NCI-H1417 treated with DMSO at 0.1 percent for 48 hours (cell line): ENCODE results near the gene PDLIM7.

ENCODE experiments used
- DNase-seq: peaks from one replicate; lab custom pipeline; 2025; lab: John Stamatoyannopoulos, UW

Gene PDLIM7

DNA sequence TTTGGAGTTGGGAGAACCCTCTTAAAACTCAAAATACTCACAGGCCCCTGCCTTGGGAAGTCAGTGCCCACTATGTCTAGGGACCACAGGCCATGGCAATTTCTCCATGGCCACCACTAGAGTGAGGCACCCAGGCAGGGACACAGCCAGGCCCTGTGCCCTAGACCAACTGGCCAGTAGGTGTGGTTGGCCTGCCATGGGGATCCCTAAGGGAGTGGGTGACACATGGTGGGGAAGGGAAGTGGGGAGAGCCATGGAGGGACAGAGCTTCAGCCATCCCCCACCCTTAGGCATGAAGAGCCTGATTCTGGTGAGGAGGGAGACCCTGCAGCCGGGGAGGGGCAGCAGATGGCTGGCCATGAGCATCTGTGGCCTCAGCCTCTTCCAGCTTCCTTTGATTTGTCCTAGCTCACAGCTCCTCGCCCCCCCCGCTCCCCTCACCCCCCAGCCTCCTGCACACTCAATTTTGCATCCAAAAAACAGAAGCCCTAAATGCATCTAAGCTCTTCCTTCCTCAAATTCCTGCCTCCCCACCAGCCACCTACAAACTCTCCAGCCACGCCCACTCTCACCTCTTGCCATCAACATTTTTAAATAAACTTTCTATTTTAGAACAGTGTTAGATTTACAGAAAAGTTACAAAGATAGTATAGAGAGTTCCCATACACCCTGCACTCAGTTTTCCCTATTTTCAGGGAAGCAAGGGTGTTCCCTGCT is 22.4 kb downstream of the PDLIM7 start:
- DNase-seq = no peak

DNA sequence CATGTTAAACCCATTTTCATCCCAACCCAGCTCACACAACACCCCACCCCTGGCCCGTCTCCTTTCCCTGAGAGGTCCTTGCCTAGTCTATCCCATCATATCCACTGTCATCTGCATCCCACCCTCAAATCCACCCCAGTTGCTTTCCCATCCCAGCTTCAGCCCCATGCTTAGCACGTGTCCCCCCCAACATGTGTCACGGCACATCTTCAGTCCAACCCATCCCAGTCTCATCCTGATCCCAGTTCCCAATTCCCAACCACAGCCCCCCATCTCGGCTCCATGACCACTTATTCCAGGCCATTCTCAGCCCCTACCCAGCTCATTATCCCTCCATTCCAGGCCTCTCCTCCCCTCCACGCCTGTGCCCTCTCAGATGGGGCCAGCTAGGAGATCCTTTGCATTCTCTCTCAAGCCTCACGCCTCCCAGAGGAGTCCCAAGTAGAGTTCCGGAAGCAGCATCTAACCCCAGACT is 23.4 kb downstream of the PDLIM7 start:
- no peak for DNase-seq

DNA sequence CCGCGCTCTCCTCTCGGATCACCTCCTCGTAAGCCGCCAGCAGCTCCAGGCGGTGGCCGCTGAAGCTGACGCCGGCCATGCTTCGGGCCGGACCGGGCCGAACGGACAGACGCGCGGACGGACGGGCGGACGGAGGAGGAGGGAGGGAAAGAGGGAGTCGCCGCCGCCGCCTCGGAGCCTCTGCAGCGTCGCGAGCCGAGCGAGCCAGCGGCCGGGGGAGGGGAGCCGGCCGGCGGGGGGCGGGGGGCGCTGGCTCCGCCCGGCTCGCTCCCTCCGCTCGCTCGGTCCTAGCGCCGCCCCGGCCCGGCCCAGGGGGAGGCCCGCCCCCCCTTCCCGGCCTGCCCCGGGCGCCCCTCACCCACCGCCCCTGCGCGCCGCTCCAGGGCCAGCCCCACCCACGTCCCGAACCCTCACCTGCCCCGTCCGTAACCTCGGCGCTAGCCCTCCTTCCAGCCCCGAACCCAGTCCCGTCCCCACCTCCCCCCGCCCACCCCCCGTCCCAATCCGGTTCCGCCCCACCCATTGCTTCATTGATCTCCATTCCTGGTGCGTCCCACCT is 23.9 kb downstream of the PDLIM7 start, which contains the start of gene DBN1:
TSS of gene DBN1 (minus strand) at position 192 of the 559 bp plus-strand sequence. CDS start at position 79, 113 bp downstream.
- no peak for DNase-seq

DNA sequence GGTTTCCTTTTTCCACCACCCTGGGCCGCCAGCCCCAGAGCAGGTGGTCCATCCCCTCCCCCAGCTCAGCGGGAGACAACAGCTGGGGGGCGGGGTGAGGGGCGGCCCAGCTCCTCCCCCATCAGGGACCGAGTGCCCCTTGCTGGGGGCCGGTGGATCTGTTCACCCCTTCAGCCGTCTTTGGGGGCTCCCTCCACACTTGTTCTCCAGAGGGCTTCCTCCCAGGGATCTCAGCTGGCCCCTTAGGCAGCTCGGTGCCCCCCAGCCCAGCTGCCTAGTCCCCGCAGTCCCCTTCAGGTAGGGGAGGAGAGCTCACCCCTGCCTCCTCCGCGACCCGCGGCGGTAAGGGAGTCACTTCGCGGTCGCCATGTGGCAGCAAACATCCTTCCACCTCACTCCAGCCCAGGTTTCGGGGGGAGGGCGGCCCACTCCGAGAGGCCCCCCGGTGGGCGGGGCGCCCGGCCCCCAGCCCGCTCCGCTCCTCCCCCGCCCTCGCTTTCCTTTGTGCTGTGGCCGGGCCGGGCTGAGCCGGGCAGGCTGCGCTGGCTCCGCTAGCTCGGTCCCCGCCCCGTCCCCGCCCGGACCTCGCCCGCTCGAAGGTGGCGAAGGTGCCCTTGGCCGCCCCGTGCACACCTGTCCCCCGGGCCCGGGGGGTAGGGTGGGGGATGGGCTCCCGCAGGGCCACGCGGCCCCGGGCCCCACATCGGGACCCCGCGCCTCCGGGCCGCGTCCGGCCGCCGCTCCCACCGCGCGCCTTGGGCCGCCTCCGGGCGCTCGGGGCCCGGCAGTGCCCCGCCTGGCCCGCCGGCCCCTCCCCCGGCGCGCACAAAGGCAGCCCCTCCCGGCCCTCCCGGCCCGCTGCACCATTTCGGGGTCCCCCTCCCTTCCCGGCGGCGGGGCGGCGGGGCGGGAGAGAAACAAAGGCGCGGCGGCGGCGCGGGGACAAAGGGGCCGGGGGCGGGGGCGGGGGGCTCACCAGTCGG is 24.7 kb downstream of the PDLIM7 start:
- no peak for DNase-seq

DNA sequence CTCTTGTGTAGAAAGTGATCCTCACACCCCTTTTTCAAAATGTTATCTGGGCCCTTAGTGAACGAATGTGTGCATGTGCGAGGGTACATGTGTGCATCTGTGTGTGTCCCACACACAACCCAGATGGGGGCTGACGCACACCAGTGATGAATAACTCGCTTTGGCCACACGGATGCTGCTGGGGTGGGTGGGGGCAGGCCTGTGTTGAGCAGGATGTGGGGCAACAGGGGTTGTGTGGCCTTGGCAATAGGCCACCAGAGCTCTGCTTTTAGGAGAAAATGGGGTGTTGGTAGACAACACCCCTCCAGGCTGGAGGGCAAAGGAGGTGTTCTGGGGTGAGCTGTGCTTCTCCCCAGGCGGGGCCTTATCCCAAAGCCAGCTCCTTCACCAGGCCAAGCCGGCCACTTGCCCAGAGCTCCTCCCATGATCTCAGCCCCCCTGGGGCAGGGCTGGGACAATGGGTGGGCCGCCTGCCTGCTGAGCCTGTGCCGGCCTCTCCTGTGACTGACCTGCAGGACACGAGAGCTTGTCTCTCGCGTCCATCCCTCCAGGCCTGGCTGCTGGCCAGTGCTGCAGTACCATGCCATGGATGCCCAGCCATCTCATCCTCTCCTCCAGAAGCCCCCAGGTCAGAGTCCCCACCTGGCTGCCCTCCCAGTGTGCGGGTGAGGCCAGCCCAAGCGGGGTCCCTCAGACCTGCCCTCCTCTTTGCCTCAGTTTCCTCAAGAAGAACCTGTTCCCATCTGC is 25.6 kb downstream of the PDLIM7 start:
- no peak for DNase-seq

DNA sequence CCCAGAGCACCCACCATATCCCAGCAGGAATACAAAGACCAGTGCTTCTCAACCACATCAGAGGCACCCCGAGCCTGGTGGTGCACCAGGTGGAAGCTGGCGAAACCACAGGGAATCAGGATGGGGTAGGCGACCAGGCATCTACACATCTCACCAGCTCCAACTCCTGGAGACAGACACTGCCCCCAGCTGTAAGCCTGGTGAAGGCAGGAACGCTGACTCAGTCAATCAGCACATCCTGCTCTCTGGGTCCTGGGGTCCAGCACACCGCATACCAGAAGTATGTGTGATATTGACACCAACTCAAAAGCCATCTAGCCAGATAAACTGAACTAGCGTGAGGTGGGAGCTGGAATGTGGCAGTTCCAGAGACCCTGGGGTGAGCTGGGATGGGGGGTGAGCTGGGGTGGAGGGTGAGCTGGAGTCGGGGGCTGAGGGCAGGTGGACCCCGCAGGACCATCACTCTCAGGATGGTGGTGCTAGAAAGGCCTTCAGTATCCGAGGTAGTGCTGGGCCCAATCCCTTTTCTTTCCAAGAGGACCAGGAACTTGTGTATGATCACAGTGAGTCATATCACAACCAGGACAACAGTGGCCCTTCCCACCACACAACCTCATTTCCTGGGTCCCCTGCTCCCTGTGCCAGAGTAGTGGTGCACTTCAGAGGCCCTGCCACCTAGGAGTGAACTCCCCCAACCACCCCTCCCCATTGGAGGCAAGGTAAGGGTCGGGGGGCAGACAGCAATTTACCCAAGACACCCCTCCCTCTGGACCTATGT is 26.5 kb downstream of the PDLIM7 start:
- no peak for DNase-seq

DNA sequence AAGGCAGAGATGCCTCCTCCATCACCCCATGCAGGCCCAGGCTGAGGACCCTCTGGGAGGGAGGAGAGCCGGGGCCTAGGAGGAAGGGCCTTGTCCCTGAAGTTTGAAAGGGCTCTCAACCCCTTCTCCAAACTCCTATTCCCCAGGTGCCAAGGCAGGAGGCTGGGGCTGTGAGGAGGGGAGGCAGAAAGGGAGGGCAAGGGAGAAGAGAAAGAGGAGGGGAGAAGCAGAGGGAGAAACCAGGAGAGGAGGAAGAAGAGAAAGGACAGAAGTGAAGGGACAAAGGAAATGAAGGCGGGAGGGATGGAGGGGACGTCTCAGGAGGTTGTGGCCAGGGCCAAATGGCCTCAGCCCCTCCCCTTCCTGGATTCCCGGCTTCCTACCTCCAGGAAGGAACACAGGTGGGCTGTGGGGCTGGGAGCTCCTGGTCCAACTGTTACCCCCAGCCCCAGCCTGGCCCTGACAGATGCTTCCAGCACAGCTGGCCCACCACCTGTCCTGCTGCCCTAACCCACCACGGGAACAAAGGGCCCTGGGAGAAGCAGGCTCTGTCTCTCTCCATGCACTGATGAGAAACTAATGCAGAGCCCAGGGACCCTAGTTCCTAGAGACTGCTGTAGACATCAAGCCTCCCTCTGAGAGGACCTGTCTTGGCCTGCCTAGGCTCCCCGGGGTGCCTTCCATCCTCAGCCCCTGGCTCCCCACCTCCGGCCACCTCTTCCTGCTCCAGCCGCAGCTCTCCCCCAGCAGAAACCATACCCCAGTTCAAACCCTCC is 27.5 kb downstream of the PDLIM7 start:
- no peak for DNase-seq

DNA sequence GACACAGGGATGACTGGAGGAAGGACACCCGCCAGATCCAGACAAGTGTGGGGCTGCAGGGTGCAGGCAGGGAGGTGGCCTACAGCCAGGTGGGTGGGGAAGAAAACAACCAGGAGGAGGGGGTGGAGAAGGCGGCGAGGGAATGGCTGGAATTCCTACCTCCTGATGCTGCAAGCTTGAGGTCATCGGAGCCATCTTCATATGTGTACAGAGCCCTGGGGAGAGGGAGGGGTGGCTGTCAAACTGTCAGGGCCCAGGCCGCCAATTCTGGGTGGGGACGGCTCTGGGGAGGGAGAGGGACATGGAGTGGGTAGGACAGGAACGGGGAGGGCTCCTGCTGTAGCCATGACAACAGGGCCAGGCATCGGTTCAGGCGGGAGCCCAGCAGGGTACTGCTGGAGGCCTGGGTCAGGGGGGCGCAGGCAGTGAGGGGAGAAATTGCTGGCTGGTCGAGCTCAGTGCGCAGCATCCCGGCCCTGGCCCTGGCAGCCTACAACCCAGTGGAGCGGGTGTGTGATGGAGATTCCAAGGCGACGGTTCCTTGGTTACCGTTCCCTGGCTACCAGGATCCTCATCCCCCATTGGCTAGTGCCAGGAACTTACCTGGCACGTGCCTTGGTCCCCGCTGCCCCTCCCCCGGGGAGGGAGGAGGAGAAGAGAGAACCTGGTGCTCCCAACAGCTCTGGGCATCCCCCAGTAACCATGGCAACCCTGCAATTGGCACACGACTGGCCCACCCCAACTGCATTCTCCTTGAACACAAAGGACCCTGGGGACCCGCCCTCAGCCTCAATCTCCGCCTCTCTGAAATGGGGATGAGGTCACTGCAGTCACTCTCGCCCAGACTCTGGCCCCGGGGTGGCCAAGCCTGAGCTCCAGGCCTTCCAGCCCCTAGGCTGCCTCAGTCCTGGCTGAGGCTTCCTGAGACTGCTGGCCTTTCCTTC is 28.4 kb downstream of the PDLIM7 start:
- DNase-seq = no peak

DNA sequence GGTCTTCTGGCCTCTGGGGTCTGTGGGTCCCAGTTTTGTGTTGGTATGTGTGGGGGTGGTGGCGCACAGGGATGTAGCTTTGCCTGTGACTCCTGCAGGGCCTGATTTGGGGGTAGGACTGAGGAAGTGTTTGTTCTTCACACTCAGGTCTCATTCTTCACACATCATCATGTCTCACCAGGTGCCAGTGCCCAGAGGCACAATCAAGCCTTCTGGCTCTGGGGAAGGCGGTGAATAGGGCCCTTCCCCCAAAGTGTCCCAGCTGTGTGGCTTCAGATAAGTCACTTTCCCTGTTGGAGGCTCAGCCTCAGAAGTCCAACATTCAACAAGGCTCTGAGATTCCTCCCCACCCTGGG is 29.1 kb downstream of the PDLIM7 start:
- DNase-seq = no peak

DNA sequence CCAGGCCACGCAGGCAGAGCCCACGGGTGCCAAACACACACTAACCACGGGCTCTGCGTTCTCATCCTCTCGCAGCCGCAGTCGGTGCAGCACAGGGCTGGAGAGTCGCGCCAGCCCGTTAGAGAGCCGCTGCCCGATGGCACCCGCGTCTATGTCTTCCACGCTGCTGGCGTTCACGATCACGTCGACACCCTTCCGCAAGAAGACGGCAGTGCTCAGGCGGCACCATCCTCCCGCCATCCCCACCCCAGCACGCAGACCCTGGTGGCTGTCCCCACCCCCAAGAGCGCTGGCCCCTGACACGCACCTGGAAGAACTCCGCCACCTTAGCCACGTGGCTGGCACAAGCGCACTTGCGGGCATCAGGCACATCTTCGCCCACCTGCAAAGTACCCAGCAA is 30.0 kb downstream of the PDLIM7 start:
- no peak for DNase-seq

DNA sequence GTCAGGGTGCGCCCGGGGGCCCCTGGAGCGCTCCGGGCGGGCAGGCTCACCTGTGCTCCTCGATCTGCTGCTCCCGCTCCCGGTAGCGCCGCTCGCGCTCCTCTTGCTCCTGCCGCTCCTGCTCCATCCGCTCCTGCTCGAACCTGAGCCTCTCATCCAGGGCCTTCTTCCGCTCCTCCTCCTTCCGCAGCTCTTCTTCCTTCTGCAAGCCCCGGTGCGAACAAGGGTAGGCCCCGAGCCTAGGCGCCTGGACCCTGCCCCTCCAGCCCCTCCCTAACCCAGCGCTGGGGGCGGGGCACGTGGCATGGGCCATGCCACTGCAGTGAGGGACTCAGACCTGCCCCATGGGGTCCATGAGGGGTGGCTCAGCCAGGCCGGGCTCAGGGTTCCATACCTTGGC is 30.5 kb downstream of the PDLIM7 start:
- DNase-seq = no peak

DNA sequence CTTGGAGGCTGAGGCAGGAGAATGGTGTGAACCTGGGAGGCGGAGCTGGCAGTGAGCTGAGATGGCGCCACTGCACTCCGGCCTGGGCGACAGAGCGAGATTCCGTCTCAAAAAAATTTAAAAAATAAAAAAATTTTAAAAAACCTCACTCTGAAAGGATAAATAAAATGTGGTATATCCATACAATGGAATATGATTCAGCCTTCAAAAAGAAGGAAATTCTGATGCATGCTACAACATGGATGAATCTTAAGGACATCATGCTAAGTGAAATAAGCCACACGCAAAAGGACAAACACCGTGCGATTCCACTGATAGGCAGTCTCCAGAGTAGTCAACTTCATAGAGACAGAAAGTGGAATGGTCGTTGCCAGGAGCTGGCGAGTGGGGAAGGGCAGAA is 32.4 kb downstream of the PDLIM7 start:
- no peak for DNase-seq

DNA sequence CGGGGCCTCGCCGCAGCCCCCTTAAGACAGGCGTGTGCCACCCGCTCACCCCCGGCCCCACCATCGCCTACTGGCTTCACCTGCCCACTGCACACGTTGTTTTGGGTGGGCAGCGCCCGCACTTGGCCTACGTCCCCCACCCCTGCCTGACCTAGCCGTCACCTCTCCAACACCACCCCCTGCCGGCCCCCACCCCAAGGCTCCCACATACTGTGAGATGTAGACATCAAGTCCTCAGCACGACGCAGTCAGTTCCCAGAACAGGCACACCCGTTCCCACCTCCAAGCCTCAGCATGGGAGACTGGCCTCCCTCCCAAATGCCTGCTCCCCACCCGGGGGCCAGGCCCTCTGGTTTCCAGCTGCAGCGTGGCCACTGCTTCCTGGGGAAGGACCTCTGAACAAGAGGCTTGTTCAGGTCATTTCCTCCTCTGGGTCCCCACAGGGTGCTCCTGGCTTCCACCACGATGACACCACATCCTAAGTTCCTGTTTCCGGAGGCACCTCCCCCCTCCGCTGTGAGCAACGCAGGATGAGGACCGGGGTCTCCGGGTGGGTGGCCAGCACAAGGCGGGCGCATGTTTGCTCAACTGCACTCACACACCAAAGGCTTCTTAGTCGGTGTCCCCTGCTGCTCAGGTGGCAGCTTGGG is 35.3 kb downstream of the PDLIM7 start:
- DNase-seq = no peak

DNA sequence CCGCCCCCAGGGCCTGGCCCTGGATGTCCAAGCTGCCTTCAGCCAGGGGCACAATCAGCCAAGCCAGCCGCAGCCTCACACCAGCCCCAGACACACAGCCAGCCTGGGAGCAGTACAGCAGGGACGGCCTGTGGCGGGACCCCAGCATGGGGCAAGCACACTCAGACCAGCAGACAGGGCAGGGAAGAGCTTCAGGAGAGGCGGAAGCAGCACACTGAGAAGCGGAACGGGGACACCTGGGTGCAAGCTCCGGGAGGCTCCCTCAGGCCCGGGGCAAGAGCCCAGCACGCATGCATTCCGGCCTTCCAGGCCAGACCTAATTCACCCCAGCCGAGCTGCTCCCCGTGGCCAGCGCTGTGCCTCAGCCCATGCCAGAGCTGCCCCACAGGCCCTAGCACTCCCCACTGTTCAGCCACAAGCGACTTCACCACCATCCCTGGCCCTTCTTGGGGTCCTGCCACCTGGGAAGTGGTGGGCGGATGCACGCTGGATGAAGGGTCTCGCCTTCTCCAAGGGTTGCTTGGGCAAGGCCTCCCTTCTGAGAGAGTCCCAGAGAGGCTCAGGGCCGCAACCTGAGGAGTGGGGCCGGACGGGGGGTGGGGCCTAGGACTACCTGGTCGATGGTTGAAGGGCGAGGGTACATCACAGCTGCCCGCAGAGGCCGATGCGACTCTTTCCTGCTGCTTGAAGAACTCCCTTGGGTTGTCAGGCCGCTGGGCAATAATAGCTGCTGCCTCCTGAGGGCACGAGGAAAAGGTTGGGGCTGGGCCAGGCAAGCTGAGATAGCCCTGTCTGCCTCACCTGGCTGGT is 37.4 kb downstream of the PDLIM7 start:
- no peak for DNase-seq

DNA sequence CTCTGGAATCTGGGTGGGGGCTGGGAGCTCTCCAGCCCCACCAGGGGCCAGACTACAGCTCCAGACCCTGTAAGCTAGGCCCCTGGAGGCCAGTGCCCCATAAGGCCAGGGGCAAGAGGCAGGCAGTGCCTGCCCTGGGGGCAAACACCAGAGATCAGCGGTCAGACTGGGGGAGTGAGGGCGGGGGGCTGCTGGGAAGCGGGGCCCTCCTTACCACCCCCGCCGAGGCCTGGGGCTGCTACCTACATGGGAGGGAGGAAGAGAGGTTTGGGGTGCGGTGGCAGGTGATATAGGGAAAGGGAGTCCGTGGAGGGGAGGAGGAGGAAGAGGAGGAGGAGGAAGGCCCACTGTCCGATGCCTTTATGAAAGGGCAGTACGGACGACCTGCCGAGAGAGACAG is 38.0 kb downstream of the PDLIM7 start:
- DNase-seq = no peak

DNA sequence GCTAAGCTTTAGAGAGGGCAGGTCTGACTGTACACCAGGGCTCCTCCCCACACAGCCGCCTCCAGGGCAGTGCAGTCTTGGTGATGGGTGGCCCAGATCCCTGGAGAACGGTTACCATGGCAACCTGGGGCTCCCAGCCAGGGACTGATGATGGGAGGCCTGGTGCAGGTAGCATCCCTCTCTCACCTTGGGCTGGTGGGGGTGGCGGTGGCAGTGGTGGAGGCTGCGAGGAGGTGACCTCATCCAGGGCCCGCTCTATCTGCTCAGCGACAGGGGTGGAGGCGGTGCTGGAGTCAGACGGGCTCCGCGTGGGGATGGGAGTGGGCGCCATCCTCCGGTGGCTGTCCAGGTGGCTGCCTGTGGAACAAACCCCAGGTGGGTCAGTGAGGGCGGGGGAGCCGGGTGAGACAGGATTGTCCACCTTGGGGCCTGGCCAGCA is 38.5 kb downstream of the PDLIM7 start:
- no peak for DNase-seq

DNA sequence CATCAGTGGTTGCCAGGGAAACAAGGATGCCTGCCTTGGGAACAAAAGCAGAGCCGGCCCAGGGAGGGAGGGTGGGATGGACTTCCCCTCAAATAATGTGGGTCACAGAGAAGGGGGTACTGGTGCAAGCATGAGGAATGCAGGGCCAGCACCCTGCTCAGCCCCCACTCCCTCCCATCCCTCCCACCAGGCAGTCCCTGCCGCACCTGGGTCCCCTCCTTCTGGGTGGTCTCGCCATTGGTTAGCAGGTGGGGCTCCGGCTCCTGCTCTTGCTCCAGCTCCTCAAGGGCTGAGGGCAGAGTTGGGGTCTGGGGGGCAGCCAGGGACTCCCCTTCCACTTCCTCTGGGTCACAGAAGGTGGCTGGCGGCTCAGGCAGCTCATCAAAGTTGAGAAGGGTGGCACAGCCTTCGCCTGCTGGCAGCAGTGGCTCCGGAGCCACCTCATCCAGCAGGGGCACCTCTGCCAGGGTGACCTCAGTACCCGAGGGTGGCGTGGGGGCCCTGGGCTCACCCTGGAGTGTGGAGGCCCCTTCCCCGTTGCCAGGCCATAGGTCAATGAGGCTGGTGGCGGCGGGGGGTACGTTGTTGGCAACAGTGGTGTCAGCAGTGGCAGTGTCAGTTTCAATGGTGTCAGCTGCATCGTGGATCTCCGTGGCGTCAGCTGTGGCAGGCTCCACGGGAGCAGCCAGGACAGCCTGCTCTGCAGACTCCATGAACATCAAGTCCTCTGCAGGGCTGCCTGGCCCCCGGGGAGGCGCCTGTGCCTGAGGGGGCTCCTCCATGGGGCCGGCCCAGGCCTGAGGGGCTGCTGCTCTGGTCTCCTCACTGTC is 39.3 kb downstream of the PDLIM7 start:
- DNase-seq = no peak
